Measurements from ENCODE around the gene CACNA1I.

CACNA1I gene

GRCh38 chr22:39596601-39597000 lies 26.0 kb downstream of the CACNA1I start:
- POLR2A ChIA-PET: no interaction called here
- CTCF ChIA-PET: no interaction called here
- TF ChIP-seq SP1 (IDR thresholded peaks at IDR 0.05) (no peak), HDGF (IDR thresholded peaks at IDR 0.05; ENCODE audit: borderline replicate concordance) (no peak), BHLHE40 (IDR thresholded peaks at IDR 0.05; ENCODE audit: borderline replicate concordance) (no peak), FOXA1 (IDR thresholded peaks at IDR 0.05) (no peak), ARNT (IDR thresholded peaks at IDR 0.05) (no peak), PKNOX1 (IDR thresholded peaks at IDR 0.05) (no peak), FOXK2 (IDR thresholded peaks at IDR 0.05) (no peak), TARDBP (IDR thresholded peaks at IDR 0.05) (no peak), ELF4 (IDR thresholded peaks at IDR 0.05) (no peak), ZNF384 (IDR thresholded peaks at IDR 0.05) (no peak), SUZ12 (IDR thresholded peaks at IDR 0.05) (no peak), NFRKB (IDR thresholded peaks at IDR 0.05) (no peak), LEF1 (IDR thresholded peaks at IDR 0.05; ENCODE audit: borderline replicate concordance) (no peak)
- DNase-seq (ENCODE audit: extremely low spot score): no peak

GRCh38 chr22:39597236-39597869 lies 26.8 kb downstream of the CACNA1I start:
- TF ChIP-seq FOXM1 (IDR thresholded peaks at IDR 0.05; ENCODE audit: borderline replicate concordance) (no peak), ZNF384 (IDR thresholded peaks at IDR 0.05) (no peak), FOXA1 (IDR thresholded peaks at IDR 0.05) (no peak), ELF4 (IDR thresholded peaks at IDR 0.05) (no peak), PKNOX1 (IDR thresholded peaks at IDR 0.05) (no peak)
- CTCF ChIA-PET: no interaction called here

GRCh38 chr22:39598017-39598965 lies 27.7 kb downstream of the CACNA1I start:
- ChIA-PET CTCF (no interaction called here), POLR2A (no interaction called here)
- no peak for TF ChIP-seq FOXM1 (IDR thresholded peaks at IDR 0.05; ENCODE audit: borderline replicate concordance)
- TF ChIP-seq ARNT (IDR thresholded peaks at IDR 0.05): no peak
- TF ChIP-seq PKNOX1 (IDR thresholded peaks at IDR 0.05): no peak
- TF ChIP-seq SP1 (IDR thresholded peaks at IDR 0.05): no peak
- TF ChIP-seq SUZ12 (IDR thresholded peaks at IDR 0.05): no peak
- DNase-seq (ENCODE audit: extremely low spot score): peak; percentile 79

More at GRCh38 chr22:39597236-39597869, 26.8 kb downstream of the CACNA1I start:
- POLR2A ChIA-PET: no interaction called here
- DNase-seq (ENCODE audit: extremely low spot score): no peak

- TF ChIP-seq NFRKB (IDR thresholded peaks at IDR 0.05) (no peak), SP1 (IDR thresholded peaks at IDR 0.05) (no peak), HDGF (IDR thresholded peaks at IDR 0.05; ENCODE audit: borderline replicate concordance) (no peak), PKNOX1 (IDR thresholded peaks at IDR 0.05) (no peak), SUZ12 (IDR thresholded peaks at IDR 0.05) (no peak), LEF1 (IDR thresholded peaks at IDR 0.05; ENCODE audit: borderline replicate concordance) (no peak), ELF4 (IDR thresholded peaks at IDR 0.05) (no peak), FOXA1 (IDR thresholded peaks at IDR 0.05) (no peak), L3MBTL2 (conservative IDR thresholded peaks at IDR 0.05) (no peak), ZNF384 (IDR thresholded peaks at IDR 0.05) (no peak), TARDBP (IDR thresholded peaks at IDR 0.05) (no peak), CTBP1 (IDR thresholded peaks at IDR 0.05; ENCODE audit: borderline replicate concordance) (no peak), ARNT (IDR thresholded peaks at IDR 0.05) (no peak), FOXK2 (IDR thresholded peaks at IDR 0.05) (no peak), BHLHE40 (IDR thresholded peaks at IDR 0.05; ENCODE audit: borderline replicate concordance) (no peak)
- CTCF ChIA-PET: no interaction called here
- POLR2A ChIA-PET: no interaction called here
- DNase-seq (ENCODE audit: extremely low spot score): no peak
Measured at GRCh38 chr22:39600491-39601179, 30.1 kb downstream of the CACNA1I start.

- ChIA-PET POLR2A (no interaction called here), CTCF (no interaction called here)
- no peak for TF ChIP-seq SP1 (IDR thresholded peaks at IDR 0.05)
- TF ChIP-seq SUZ12 (IDR thresholded peaks at IDR 0.05): no peak
- no peak for TF ChIP-seq FOXM1 (IDR thresholded peaks at IDR 0.05; ENCODE audit: borderline replicate concordance)
- TF ChIP-seq PKNOX1 (IDR thresholded peaks at IDR 0.05): no peak
- no peak for TF ChIP-seq LEF1 (IDR thresholded peaks at IDR 0.05; ENCODE audit: borderline replicate concordance)
- no peak for TF ChIP-seq FOXK2 (IDR thresholded peaks at IDR 0.05)
- TF ChIP-seq FOXA1 (IDR thresholded peaks at IDR 0.05): no peak
- no peak for TF ChIP-seq L3MBTL2 (conservative IDR thresholded peaks at IDR 0.05)
- TF ChIP-seq ELF4 (IDR thresholded peaks at IDR 0.05): no peak
- no peak for TF ChIP-seq HDGF (IDR thresholded peaks at IDR 0.05; ENCODE audit: borderline replicate concordance)
- no peak for TF ChIP-seq TARDBP (IDR thresholded peaks at IDR 0.05)
- no peak for TF ChIP-seq ARNT (IDR thresholded peaks at IDR 0.05)
- no peak for TF ChIP-seq ZNF384 (IDR thresholded peaks at IDR 0.05)
- DNase-seq (ENCODE audit: extremely low spot score): no peak
Measured at GRCh38 chr22:39601180-39601535, 30.6 kb downstream of the CACNA1I start.
